HEK293 (cell line): ENCODE results near the gene ARHGDIA.

Experiments
- BCL6B ChIP-seq: fragments of 450-650 bp; formaldehyde crosslinking; IDR thresholded peaks from 2 replicates; pipeline ENCODE4 v1.5.1; 2017; ENCODE audit warnings: missing biosample characterization, missing genetic modification characterization
- SALL2 ChIP-seq: fragments of 450-650 bp; formaldehyde crosslinking; IDR thresholded peaks from 2 replicates; pipeline ENCODE4 v1.5.0; 2017; ENCODE audit warnings: missing biosample characterization, mild to moderate bottlenecking, missing genetic modification characterization, borderline replicate concordance
- ZBTB1 ChIP-seq: fragments of 450-650 bp; formaldehyde crosslinking; IDR thresholded peaks from 2 replicates; pipeline ENCODE4 v1.5.1; 2016; ENCODE audit warnings: missing biosample characterization, missing genetic modification characterization
- ZBTB10 ChIP-seq: fragments of 450-650 bp; formaldehyde crosslinking; IDR thresholded peaks from 2 replicates; pipeline ENCODE4 v1.5.1; 2016; ENCODE audit warnings: missing biosample characterization, missing genetic modification characterization
- ZBTB17 ChIP-seq: fragments of 450-650 bp; formaldehyde crosslinking; IDR thresholded peaks from 2 replicates; pipeline ENCODE4 v1.5.1; 2016; ENCODE audit warnings: missing biosample characterization, missing genetic modification characterization
- ZBTB44 ChIP-seq: fragments of 450-650 bp; IDR thresholded peaks from 2 replicates; pipeline ENCODE4 v1.5.1; 2018; ENCODE audit warnings: missing biosample characterization, mild to moderate bottlenecking, missing genetic modification characterization
- ZBTB8A ChIP-seq: fragments of 450-650 bp; formaldehyde crosslinking; IDR thresholded peaks from 2 replicates; pipeline ENCODE4 v1.5.1; 2016; ENCODE audit warnings: missing biosample characterization, missing genetic modification characterization
- ZNF16 ChIP-seq: fragments of 450-650 bp; formaldehyde crosslinking; IDR thresholded peaks from 2 replicates; pipeline ENCODE4 v1.5.1; 2016; ENCODE audit warnings: low read depth, missing biosample characterization, missing genetic modification characterization
- ZNF18 ChIP-seq: fragments of 450-650 bp; formaldehyde crosslinking; IDR thresholded peaks from 2 replicates; pipeline ENCODE4 v1.5.1; 2016; ENCODE audit warnings: missing biosample characterization, missing genetic modification characterization
- ZNF221 ChIP-seq: fragments of 450-650 bp; formaldehyde crosslinking; IDR thresholded peaks from 2 replicates; pipeline ENCODE4 v1.5.1; 2017; ENCODE audit warnings: missing biosample characterization, missing genetic modification characterization, borderline replicate concordance
- ZNF266 ChIP-seq: fragments of 450-650 bp; formaldehyde crosslinking; IDR thresholded peaks from 2 replicates; pipeline ENCODE4 v1.5.1; 2016; ENCODE audit warnings: missing biosample characterization, missing genetic modification characterization, low read depth
- ZNF350 ChIP-seq: fragments of 450-650 bp; formaldehyde crosslinking; IDR thresholded peaks from 2 replicates; pipeline ENCODE4 v1.5.0; 2017; ENCODE audit warnings: missing biosample characterization, mild to moderate bottlenecking, missing genetic modification characterization
- ZNF354C ChIP-seq: fragments of 450-650 bp; formaldehyde crosslinking; IDR thresholded peaks from 2 replicates; pipeline ENCODE4 v1.5.1; 2016; ENCODE audit warnings: missing biosample characterization, missing genetic modification characterization, low read depth, borderline replicate concordance
- ZNF488 ChIP-seq: fragments of 450-650 bp; formaldehyde crosslinking; IDR thresholded peaks from 2 replicates; pipeline ENCODE4 v1.5.1; 2016; ENCODE audit warnings: missing biosample characterization, missing genetic modification characterization
- ZNF513 ChIP-seq: fragments of 450-650 bp; IDR thresholded peaks from 2 replicates; pipeline ENCODE4 v1.5.1; 2018; ENCODE audit warnings: missing biosample characterization, missing genetic modification characterization
- ZNF600 ChIP-seq: fragments of 450-650 bp; formaldehyde crosslinking; IDR thresholded peaks from 2 replicates; pipeline ENCODE4 v1.5.1; 2016; ENCODE audit warnings: missing biosample characterization, missing genetic modification characterization
- ZNF785 ChIP-seq: fragments of 450-650 bp; formaldehyde crosslinking; IDR thresholded peaks from 2 replicates; pipeline ENCODE4 v1.5.1; 2016; ENCODE audit warnings: missing biosample characterization, missing genetic modification characterization

Gene ARHGDIA

GRCh38 chr17:81831957-81832607, 39.1 kb downstream of the ARHGDIA start (continued):
- no peak for TF ChIP-seq ZNF16
- no peak for TF ChIP-seq SALL2 (tag by site-specific recombination)
- TF ChIP-seq ZNF350 (tag by site-specific recombination) = no peak
- TF ChIP-seq BCL6B (tag by site-specific recombination) = no peak
- no peak for TF ChIP-seq ZBTB44 (tag by site-specific recombination)
- no peak; the same call in 1 of the 2 replicates for TF ChIP-seq ZBTB10 (tag by site-specific recombination)
- TF ChIP-seq ZNF221 (tag by site-specific recombination) = no peak
- no peak for TF ChIP-seq ZBTB8A (tag by site-specific recombination)
- TF ChIP-seq ZNF488 (tag by site-specific recombination) = no peak
- no peak for TF ChIP-seq ZNF785 (tag by site-specific recombination)
- TF ChIP-seq ZNF18 (tag by site-specific recombination) = peak; percentile 23; the same call in 1 of the 2 replicates
- TF ChIP-seq ZNF513 = no peak
- no peak for TF ChIP-seq ZNF354C (tag by site-specific recombination)
- no peak for TF ChIP-seq ZNF266 (tag by site-specific recombination)
- no peak for TF ChIP-seq ZBTB1 (tag by site-specific recombination)
- TF ChIP-seq ZBTB17 (tag by site-specific recombination) = no peak
- peak; percentile 91 for TF ChIP-seq ZNF600
- TF ChIP-seq, all 188 proteins: peak for 14
